ENCODE results near the gene NAA16. TPM values are rescaled to one million over a fixed set of nuclear protein-coding genes. Genes with fewer than 3 reads are reported as not detected.

NAA16 gene
- total and polyA plus RNA-seq, 2 of the 4 experiments (the other 2 are of a cell fraction): 6.6 to 8.8 TPM

DNA sequence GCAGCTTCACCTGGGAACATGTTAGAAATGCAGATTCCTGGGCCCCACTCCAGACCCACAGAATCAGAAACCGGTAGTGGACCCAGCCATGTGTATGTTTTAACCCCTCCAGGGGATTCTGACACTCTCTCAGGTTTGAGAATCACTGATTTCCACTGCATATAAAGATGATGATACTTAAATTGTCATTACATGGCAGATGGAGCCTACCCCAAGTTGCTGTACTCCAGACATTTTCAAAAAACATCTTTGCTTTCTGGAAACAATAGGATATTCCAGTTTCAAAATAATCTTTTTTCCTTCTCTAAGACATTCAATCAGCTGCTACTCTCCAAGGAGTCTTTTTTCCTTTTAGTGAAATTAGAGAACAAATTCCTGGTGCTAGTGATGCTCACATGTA lies 97.7 kb downstream of the NAA16 start:
- H3K4me1 ChIP-seq (ENCODE audit: control insufficient read depth, insufficient read depth, low read length): no peaks in the 10 kb centered on the region
- TF ChIP-seq ELK1 (IDR thresholded peaks at IDR 0.05; ENCODE audit: borderline replicate concordance, low read depth, low read length) (no peak), RFX5 (IDR thresholded peaks at IDR 0.05; ENCODE audit: low read depth, low read length) (no peak), POLR2A (IDR thresholded peaks at IDR 0.05; ENCODE audit: low read depth, low read length) (no peak), FOS (IDR thresholded peaks at IDR 0.05; ENCODE audit: low read depth, low read length) (no peak), CHD1 (IDR thresholded peaks at IDR 0.05; ENCODE audit: low read depth, low read length) (no peak), MAZ (IDR thresholded peaks at IDR 0.05; ENCODE audit: borderline replicate concordance, low read depth, low read length) (no peak), MAFK (IDR thresholded peaks at IDR 0.05; ENCODE audit: low read depth, low read length) (no peak), BHLHE40 (IDR thresholded peaks at IDR 0.05; ENCODE audit: low read depth, low read length) (no peak), USF2 (IDR thresholded peaks at IDR 0.05; ENCODE audit: low read depth, low read length) (no peak), CEBPB (IDR thresholded peaks at IDR 0.05; ENCODE audit: low read depth, low read length) (no peak), SMC3 (IDR thresholded peaks at IDR 0.05; ENCODE audit: low read depth, low read length) (no peak)
- TF ChIP-seq, protein P1, sequence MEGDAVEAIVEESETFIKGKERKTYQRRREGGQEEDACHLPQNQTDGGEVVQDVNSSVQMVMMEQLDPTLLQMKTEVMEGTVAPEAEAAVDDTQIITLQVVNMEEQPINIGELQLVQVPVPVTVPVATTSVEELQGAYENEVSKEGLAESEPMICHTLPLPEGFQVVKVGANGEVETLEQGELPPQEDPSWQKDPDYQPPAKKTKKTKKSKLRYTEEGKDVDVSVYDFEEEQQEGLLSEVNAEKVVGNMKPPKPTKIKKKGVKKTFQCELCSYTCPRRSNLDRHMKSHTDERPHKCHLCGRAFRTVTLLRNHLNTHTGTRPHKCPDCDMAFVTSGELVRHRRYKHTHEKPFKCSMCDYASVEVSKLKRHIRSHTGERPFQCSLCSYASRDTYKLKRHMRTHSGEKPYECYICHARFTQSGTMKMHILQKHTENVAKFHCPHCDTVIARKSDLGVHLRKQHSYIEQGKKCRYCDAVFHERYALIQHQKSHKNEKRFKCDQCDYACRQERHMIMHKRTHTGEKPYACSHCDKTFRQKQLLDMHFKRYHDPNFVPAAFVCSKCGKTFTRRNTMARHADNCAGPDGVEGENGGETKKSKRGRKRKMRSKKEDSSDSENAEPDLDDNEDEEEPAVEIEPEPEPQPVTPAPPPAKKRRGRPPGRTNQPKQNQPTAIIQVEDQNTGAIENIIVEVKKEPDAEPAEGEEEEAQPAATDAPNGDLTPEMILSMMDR (conservative IDR thresholded peaks at IDR 0.05; ENCODE audit: low read depth, low read length): no peak
- H4K20me1 ChIP-seq (ENCODE audit: insufficient read depth, low read length): no peaks in the 10 kb centered on the region
- no peak overlapping the region for H3K56ac ChIP-seq (ENCODE audit: extremely low read depth, insufficient read depth, low read length)
- POLR2A ChIA-PET (ENCODE audit: unreplicated experiment): no interaction called here
- in situ Hi-C loops (cut with MboI; ENCODE audit: low sequenced_read_pairs): no loop called here
- H3K79me1 ChIP-seq (ENCODE audit: low read depth in 1 of 2, low read length in 2 of 2): no peaks in the 10 kb centered on the region
- no CpG with 5 or more reads among the region's 1 CpG for WGBS, 2 experiments (ENCODE audit: extremely low coverage in 2 of 2, insufficient read length in 1 of 2)
- no peak overlapping the region for H3K4me3 ChIP-seq (ENCODE audit: insufficient read depth, low read depth, low read length)
- intact Hi-C loops (cut with micrococcal nuclease): no loop called here
- H3K4me2 ChIP-seq (ENCODE audit: low read depth, low read length): no peak overlapping the region
- H2BK20ac ChIP-seq (ENCODE audit: low read depth, low read length): no peak overlapping the region
- H3K27ac ChIP-seq (ENCODE audit: insufficient read depth, low read length): no peak overlapping the region
- H3K9ac ChIP-seq (ENCODE audit: low read depth, low read length): no peak overlapping the region
- H2AFZ ChIP-seq (replicated peaks; ENCODE audit: low read length, poor library complexity): no peak overlapping the region
- ATAC-seq (ENCODE audit: low read depth): no peak
- H2BK15ac ChIP-seq (ENCODE audit: low read depth, low read length): no peak overlapping the region
- no peak overlapping the region for H2AK9ac ChIP-seq (replicated peaks; ENCODE audit: low read depth, low read length, poor library complexity)
- no peak overlapping the region for H4K5ac ChIP-seq (ENCODE audit: low read depth, low read length)
- no peak overlapping the region for H2BK120ac ChIP-seq (ENCODE audit: low read depth, low read length)
- dilution Hi-C loops (cut with HindIII; ENCODE audit: low sequenced_read_pairs, unreplicated experiment): no loop called here
- no peaks in the 10 kb centered on the region for H3K9me3 ChIP-seq (ENCODE audit: control insufficient read depth, insufficient read depth, low read length)
- no TSS peak for BruUV-seq (replicated peaks)
- no peak for DNase-seq
- H3K14ac ChIP-seq (replicated peaks; ENCODE audit: low read depth, low read length): no peak overlapping the region
- H3K23ac ChIP-seq (ENCODE audit: low read depth, low read length): no peak overlapping the region
- H2AK5ac ChIP-seq (ENCODE audit: low read depth, low read length): no peak overlapping the region
- H3K18ac ChIP-seq (ENCODE audit: low read depth, low read length): no peak overlapping the region
- no peaks in the 10 kb centered on the region for H3K36me3 ChIP-seq (ENCODE audit: control insufficient read depth, insufficient read depth, low read length)
- no peak overlapping the region for H2BK5ac ChIP-seq (ENCODE audit: low read depth, low read length, poor library complexity, severe bottlenecking)
- H3K4ac ChIP-seq (ENCODE audit: low read depth, low read length): no peak overlapping the region
- H3K9me1 ChIP-seq (ENCODE audit: insufficient read depth, low read length): no peaks in the 10 kb centered on the region
- no peak overlapping the region for H4K8ac ChIP-seq (ENCODE audit: low read depth in 2 of 2, low read length in 2 of 2)
- no peaks in the 10 kb centered on the region for H3K27me3 ChIP-seq (ENCODE audit: control insufficient read depth, insufficient read depth, low read length)
- no peak overlapping the region for H4K91ac ChIP-seq (ENCODE audit: insufficient read depth, low read depth, low read length)
- CTCF ChIA-PET: interaction anchor here (1.3 kb wide), 1 partner anchor 244 kb away, joined by 4 read pairs; no protein-coding TSS in a partner anchor

Data from IMR-90 (cell line).